ENCODE measurements around the gene INTS3. TPM values are rescaled to one million over a fixed set of nuclear protein-coding genes. Genes with fewer than 3 reads are reported as not detected.

Gene INTS3
- total RNA-seq, 4 donors from 2014 or later: 24.6 to 27.9 (median 26.2) TPM

GRCh38 chr1:153770797-153771196 lies 42.9 kb downstream of the INTS3 start:
- Histone ChIP-seq H3K27me3 (no peaks in the 10 kb centered on the region), H3K36me3 (peaks cover 15 to 78% (median 35%) of the 10 kb centered on the region in 3 donors), H3K4me3 (no peak overlapping the region), H3K27ac (peak overlapping the region in 3 of 4 donors; percentile 38 to 57 (median 48)), H3K4me1 (peaks cover 12 to 56% (median 36%) of the 10 kb centered on the region in 3 donors), H3K9me3 (no peaks in the 10 kb centered on the region)
- intact Hi-C loops (cut with DNase I): no loop called here
- DNase-seq: no peak
- 45 to 68% methylated on average over 3 to 8 of the region's 11 CpGs for WGBS, 2 donors
- TF ChIP-seq, protein P1, sequence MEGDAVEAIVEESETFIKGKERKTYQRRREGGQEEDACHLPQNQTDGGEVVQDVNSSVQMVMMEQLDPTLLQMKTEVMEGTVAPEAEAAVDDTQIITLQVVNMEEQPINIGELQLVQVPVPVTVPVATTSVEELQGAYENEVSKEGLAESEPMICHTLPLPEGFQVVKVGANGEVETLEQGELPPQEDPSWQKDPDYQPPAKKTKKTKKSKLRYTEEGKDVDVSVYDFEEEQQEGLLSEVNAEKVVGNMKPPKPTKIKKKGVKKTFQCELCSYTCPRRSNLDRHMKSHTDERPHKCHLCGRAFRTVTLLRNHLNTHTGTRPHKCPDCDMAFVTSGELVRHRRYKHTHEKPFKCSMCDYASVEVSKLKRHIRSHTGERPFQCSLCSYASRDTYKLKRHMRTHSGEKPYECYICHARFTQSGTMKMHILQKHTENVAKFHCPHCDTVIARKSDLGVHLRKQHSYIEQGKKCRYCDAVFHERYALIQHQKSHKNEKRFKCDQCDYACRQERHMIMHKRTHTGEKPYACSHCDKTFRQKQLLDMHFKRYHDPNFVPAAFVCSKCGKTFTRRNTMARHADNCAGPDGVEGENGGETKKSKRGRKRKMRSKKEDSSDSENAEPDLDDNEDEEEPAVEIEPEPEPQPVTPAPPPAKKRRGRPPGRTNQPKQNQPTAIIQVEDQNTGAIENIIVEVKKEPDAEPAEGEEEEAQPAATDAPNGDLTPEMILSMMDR (IDR thresholded peaks at IDR 0.05): no peak
- TF ChIP-seq POLR2A (IDR thresholded peaks at IDR 0.05): no peak

- peaks cover 15 to 75% (median 32%) of the 10 kb centered on the region in 3 donors for H3K36me3 ChIP-seq
- intact Hi-C loops (cut with DNase I): no loop called here
- DNase-seq: no peak
- peak overlapping the region in 3 of 4 donors; percentile 38 to 57 (median 48) for H3K27ac ChIP-seq
- H3K27me3 ChIP-seq: no peaks in the 10 kb centered on the region
- no peak overlapping the region for H3K4me3 ChIP-seq
- TF ChIP-seq, protein P1 (IDR thresholded peaks at IDR 0.05): no peak
- no peak for TF ChIP-seq POLR2A (IDR thresholded peaks at IDR 0.05)
- H3K9me3 ChIP-seq: no peaks in the 10 kb centered on the region
- peaks cover 14 to 61% (median 38%) of the 10 kb centered on the region in 3 donors for H3K4me1 ChIP-seq
- WGBS, 2 donors: 100% methylated on average over 2 of the region's 2 CpGs; no CpG with 5 or more reads in 1 of the 2 donors
These were observed 43.4 kb downstream of the INTS3 start for GRCh38 chr1:153771261-153771660.

- H3K36me3 ChIP-seq: peaks cover 15 to 67% (median 32%) of the 10 kb centered on the region in 3 donors
- H3K27me3 ChIP-seq: no peaks in the 10 kb centered on the region
- no peaks in the 10 kb centered on the region for H3K9me3 ChIP-seq
- intact Hi-C loops (cut with DNase I): no loop called here
- DNase-seq: no peak
- no peak overlapping the region for H3K4me3 ChIP-seq
- WGBS, 2 donors: 60 to 73% methylated on average over 6 to 15 of the region's 21 CpGs
- peak overlapping the region in 2 of 4 donors; percentile 38 to 57 for H3K27ac ChIP-seq
- no peak for TF ChIP-seq POLR2A (IDR thresholded peaks at IDR 0.05)
- TF ChIP-seq, protein P1 (IDR thresholded peaks at IDR 0.05): peak in 5 of 6 experiments; percentile 3 to 30 (median 12)
- H3K4me1 ChIP-seq: peaks cover 21 to 68% (median 46%) of the 10 kb centered on the region in 3 donors
These were observed 44.2 kb downstream of the INTS3 start for GRCh38 chr1:153771841-153772593.

DNA sequence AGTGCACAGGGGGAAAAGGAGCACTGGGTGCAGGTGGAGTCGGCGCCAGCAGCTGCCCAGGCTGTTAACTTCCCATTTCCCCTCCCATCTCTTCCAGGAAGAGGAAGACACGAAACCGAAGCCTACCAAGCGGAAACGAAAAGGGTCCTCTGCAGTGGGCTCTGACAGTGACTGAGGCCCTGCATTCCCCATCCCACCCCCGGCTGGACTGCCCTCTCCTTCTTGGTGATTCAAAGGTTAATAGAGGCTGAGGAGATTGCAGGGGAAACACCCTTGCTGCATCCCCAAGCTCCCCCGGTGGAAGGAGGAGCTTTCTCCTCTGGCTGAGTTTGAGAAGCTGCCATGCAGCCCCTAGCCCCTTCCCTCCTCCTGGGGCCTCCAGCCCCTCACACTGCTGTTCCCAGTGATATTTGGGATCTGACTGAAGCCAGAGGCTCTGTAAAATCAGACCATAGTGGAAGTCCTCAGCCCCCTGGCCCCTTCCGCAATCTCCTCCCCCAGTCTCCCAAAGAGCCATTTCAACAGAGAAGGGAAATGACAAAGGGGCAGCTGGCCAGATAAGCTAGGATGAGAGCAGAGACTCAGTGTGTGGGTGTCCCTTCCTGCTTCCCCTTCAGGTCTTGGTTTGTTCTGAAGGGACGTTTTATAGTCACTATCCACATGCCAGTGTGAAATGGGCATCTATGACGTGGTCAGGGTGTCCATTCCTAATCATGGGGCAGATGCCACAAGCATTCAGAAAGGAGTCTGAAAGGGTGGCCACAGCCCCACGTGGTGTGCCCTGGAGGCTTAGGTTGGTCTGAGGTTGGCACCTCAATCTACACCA lies 45.5 kb downstream of the INTS3 start:
- TF ChIP-seq POLR2A (IDR thresholded peaks at IDR 0.05): no peak
- TF ChIP-seq, protein P1 (IDR thresholded peaks at IDR 0.05): no peak
- Histone ChIP-seq H3K27ac (peak overlapping the region; percentile 19 to 92 (median 77)), H3K4me1 (peaks cover 25 to 81% (median 55%) of the 10 kb centered on the region in 3 donors), H3K9me3 (no peaks in the 10 kb centered on the region), H3K36me3 (peaks cover 8 to 61% (median 27%) of the 10 kb centered on the region in 3 donors), H3K4me3 (no peak overlapping the region), H3K27me3 (no peaks in the 10 kb centered on the region)
- WGBS, 2 donors: 61 to 68% methylated on average over 8 to 10 of the region's 12 CpGs
- no peak for DNase-seq
- intact Hi-C loops (cut with DNase I): no loop called here
